ENCODE measurements around the gene STK25.

The STK25 gene

GRCh38 chr2:241505781-241506201 is 2.6 kb downstream of the STK25 start:
- Histone ChIP-seq H3K79me2 (peaks cover 15% of the 10 kb centered on the region), H3K27me3 (ENCODE audit: control insufficient read depth, insufficient read depth, low read length) (no peaks in the 10 kb centered on the region), H3K9me3 (ENCODE audit: control insufficient read depth, low read length) (no peaks in the 10 kb centered on the region), H3K9ac (no peak overlapping the region), H3K4me2 (ENCODE audit: low read length) (no peak overlapping the region), H3K4me1 (peaks cover 10% of the 10 kb centered on the region), H3K4me3 (ENCODE audit: low read depth, low read length) (no peak overlapping the region), H2AFZ (no peak overlapping the region), H3K36me3 (ENCODE audit: control insufficient read depth, insufficient read depth, low read length) (no peaks in the 10 kb centered on the region), H3K27ac (no peak overlapping the region)
- TF ChIP-seq CTCF (IDR thresholded peaks at IDR 0.05): no peak

GRCh38 chr2:241505086-241505780 is 3.2 kb downstream of the STK25 start:
- H3K4me3 ChIP-seq (ENCODE audit: low read depth, low read length): no peak overlapping the region
- H3K9me3 ChIP-seq (ENCODE audit: control insufficient read depth, low read length): no peaks in the 10 kb centered on the region
- H3K4me2 ChIP-seq (ENCODE audit: low read length): no peak overlapping the region
- H3K27me3 ChIP-seq (ENCODE audit: control insufficient read depth, insufficient read depth, low read length): no peaks in the 10 kb centered on the region
- no peak overlapping the region for H3K9ac ChIP-seq
- peaks cover 15% of the 10 kb centered on the region for H3K79me2 ChIP-seq
- no peaks in the 10 kb centered on the region for H3K36me3 ChIP-seq (ENCODE audit: control insufficient read depth, insufficient read depth, low read length)
- no peak for TF ChIP-seq CTCF (IDR thresholded peaks at IDR 0.05)
- H2AFZ ChIP-seq: no peak overlapping the region
- H3K27ac ChIP-seq: no peak overlapping the region
- peaks cover 10% of the 10 kb centered on the region for H3K4me1 ChIP-seq

- Histone ChIP-seq H3K4me2 (ENCODE audit: low read length) (no peak overlapping the region), H2AFZ (no peak overlapping the region), H3K9ac (no peak overlapping the region), H3K27me3 (ENCODE audit: control insufficient read depth, insufficient read depth, low read length) (no peaks in the 10 kb centered on the region), H3K79me2 (peaks cover 15% of the 10 kb centered on the region), H3K36me3 (ENCODE audit: control insufficient read depth, insufficient read depth, low read length) (no peaks in the 10 kb centered on the region), H3K27ac (no peak overlapping the region), H3K4me1 (peaks cover 5% of the 10 kb centered on the region), H3K4me3 (ENCODE audit: low read depth, low read length) (no peak overlapping the region), H3K9me3 (ENCODE audit: control insufficient read depth, low read length) (no peaks in the 10 kb centered on the region)
- no peak for TF ChIP-seq CTCF (IDR thresholded peaks at IDR 0.05)
These were observed 4.5 kb downstream of the STK25 start for GRCh38 chr2:241503776-241504392.

GRCh38 chr2:241502281-241502680 is 6.1 kb downstream of the STK25 start:
- no peak overlapping the region for H2AFZ ChIP-seq
- H3K79me2 ChIP-seq: peaks cover 10% of the 10 kb centered on the region
- no peaks in the 10 kb centered on the region for H3K9me3 ChIP-seq (ENCODE audit: control insufficient read depth, low read length)
- no peak overlapping the region for H3K27ac ChIP-seq
- no peak for TF ChIP-seq CTCF (IDR thresholded peaks at IDR 0.05)
- H3K36me3 ChIP-seq (ENCODE audit: control insufficient read depth, insufficient read depth, low read length): no peaks in the 10 kb centered on the region
- no peak overlapping the region for H3K4me2 ChIP-seq (ENCODE audit: low read length)
- no peak overlapping the region for H3K4me3 ChIP-seq (ENCODE audit: low read depth, low read length)
- no peak overlapping the region for H3K9ac ChIP-seq
- H3K4me1 ChIP-seq: peaks cover 4% of the 10 kb centered on the region
- no peaks in the 10 kb centered on the region for H3K27me3 ChIP-seq (ENCODE audit: control insufficient read depth, insufficient read depth, low read length)

- no peaks in the 10 kb centered on the region for H3K36me3 ChIP-seq (ENCODE audit: control insufficient read depth, insufficient read depth, low read length)
- TF ChIP-seq CTCF (IDR thresholded peaks at IDR 0.05): no peak
- no peaks in the 10 kb centered on the region for H3K27me3 ChIP-seq (ENCODE audit: control insufficient read depth, insufficient read depth, low read length)
- H3K27ac ChIP-seq: no peak overlapping the region
- H3K79me2 ChIP-seq: peaks cover 10% of the 10 kb centered on the region
- no peak overlapping the region for H3K4me3 ChIP-seq (ENCODE audit: low read depth, low read length)
- H3K9me3 ChIP-seq (ENCODE audit: control insufficient read depth, low read length): no peaks in the 10 kb centered on the region
- no peak overlapping the region for H3K4me2 ChIP-seq (ENCODE audit: low read length)
- no peak overlapping the region for H3K9ac ChIP-seq
- no peaks in the 10 kb centered on the region for H3K4me1 ChIP-seq
- no peak overlapping the region for H2AFZ ChIP-seq
These were observed 6.8 kb downstream of the STK25 start for GRCh38 chr2:241501551-241501950.

Data from parathyroid adenoma (tissue), 2 donors.